Memory B cell (primary cell): ENCODE results near the gene METTL23.

ENCODE experiments used
- ATAC-seq: fragments of 150-1000 bp; cut with Tn5 transposase; 2 replicates; pipeline ENCODE4 v1.10.0; 2021; ENCODE audit warnings: low read depth, mild to moderate bottlenecking, moderate library complexity
- DNase-seq, 2 donors: peaks; one replicate each; pipeline ENCODE4 v3.0.0; 2022; ENCODE audit warnings: low spot score in 2 of 2
- H3K27ac Mint-ChIP-seq: one replicate; pipeline ENCODE4 v1.8.0; 2022; ENCODE audit warnings: mild to moderate bottlenecking, moderate library complexity, mixed read lengths
- H3K27me3 Mint-ChIP-seq: one replicate; pipeline ENCODE4 v1.8.0; 2022; ENCODE audit warnings: mixed read lengths
- H3K36me3 Mint-ChIP-seq: one replicate; pipeline ENCODE4 v1.8.0; 2022; ENCODE audit warnings: mild to moderate bottlenecking, mixed read lengths
- H3K4me1 Mint-ChIP-seq: one replicate; pipeline ENCODE4 v1.8.0; 2022; ENCODE audit warnings: mixed read lengths
- H3K4me3 Mint-ChIP-seq: one replicate; pipeline ENCODE4 v1.8.0; 2022; ENCODE audit warnings: mild to moderate bottlenecking, moderate library complexity, mixed read lengths
- H3K9me3 Mint-ChIP-seq: one replicate; pipeline ENCODE4 v1.8.0; 2022; ENCODE audit warnings: mixed read lengths

Gene METTL23

DNA sequence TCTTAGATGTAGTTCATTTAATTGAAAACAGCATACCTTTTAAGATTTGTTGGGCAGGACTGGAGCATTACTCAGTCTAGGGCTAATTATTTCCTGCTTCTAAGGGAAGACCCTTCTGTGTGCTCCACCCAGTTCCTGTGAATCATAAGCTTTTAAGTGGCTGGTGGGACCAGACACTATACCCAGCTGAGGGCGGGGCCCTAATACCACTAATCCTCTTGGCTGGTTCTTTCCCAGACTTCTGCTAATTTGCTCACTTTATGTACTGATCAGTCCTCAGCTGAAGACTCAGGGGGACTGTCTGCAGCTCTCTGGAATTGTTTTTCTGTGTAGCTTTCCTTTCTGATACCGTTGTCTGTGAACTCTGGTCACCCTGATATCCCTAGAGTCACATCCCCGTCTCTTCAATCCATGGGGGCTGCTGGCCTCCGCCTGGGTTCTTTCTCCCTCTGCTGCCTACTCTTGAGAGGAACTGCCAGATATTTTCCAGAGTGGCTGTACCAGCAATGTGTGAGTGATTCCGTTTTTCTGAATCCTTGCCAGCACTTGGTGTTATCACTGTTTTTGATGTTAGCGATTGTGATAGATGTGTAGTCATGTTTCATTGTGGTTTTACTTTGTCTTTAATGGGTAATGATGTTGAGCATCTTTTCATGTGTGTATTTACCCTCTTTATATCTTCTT, 46.3 kb downstream of the METTL23 start:
- no peak overlapping the region for H3K4me3 Mint-ChIP-seq
- ATAC-seq (no peak), DNase-seq (no peak)
- H3K27me3 Mint-ChIP-seq: no peaks in the 10 kb centered on the region
- H3K4me1 Mint-ChIP-seq: peaks cover 10% of the 10 kb centered on the region
- peak overlapping the region; percentile 71 for H3K27ac Mint-ChIP-seq
- H3K36me3 Mint-ChIP-seq: peaks cover 36% of the 10 kb centered on the region
- no peaks in the 10 kb centered on the region for H3K9me3 Mint-ChIP-seq

DNA sequence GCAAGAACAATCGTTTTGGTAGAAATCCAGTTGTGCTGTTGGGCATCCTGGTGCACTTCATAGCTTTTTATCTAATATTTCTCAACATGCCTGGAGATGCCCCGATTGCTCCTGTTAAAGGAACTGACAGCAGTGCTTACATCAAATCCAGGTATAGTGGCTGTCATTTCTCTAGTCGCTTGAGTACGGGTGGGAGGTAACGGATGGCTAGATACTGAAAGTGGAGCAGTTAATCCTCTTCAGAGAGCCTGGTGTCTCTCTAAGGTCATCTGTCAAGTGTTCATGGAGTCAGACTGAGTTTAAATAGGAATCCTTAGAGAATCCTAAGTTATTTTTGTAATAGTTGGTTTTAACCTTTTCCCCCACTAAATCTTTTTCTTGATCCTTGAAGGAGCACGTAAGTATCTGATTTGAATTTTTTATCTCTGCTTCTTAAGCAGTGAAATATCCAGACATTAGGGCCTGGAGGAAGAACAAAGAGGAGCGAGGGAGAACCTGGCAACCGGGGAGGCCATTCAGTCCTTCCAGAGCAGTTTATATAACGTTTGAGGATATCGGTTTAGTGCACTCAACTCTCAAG, 48.5 kb downstream of the METTL23 start:
- ATAC-seq: no peak
- Mint-ChIP-seq H3K27ac (no peak overlapping the region), H3K9me3 (no peaks in the 10 kb centered on the region), H3K4me3 (no peak overlapping the region), H3K4me1 (peaks cover 10% of the 10 kb centered on the region), H3K36me3 (peaks cover 35% of the 10 kb centered on the region), H3K27me3 (no peaks in the 10 kb centered on the region)
- DNase-seq: no peak

DNA sequence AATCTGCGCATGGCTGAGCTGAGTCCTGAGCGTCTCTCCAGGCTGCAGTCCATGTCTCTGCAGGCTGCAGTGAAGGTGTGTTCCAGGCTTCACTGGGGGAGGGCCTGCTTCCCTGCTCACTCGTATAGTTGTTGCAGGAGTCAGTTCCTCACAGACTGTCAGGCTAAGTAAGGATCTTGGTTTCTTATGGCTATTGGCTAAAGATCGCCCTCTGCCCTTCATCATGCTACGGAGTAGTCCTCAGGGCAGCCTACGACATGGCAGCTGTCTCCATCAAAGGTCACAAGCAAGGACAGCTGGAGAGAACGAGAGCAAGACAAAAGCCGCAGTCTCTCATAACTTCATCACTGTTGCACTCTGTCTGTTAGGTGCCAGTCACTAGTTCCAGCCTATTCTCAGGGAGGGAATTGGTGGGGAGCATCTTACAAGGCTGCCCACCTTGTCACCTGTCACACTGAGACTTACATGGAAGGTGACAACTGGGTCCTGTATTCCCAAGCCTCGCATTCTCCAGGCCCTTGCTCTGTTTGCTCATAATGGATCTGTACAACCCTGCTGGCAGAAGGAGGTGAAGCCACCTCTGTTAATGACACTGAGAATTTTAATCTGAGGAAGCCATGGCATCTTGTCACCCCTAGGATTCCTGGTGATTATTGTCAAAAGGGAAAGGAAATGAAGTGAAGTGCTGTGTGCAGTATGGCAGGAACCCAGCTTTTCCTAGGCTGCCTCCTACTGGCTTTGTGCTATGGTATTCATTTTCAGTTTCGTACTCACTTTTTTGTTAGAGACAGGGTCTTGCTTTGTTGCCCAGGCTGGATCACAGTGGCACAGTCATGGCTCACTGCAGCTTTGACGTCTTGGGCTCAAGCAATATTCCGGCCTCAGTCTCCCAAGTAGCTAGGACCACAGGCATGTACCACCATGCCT, 54.7 kb downstream of the METTL23 start:
- DNase-seq: no peak
- ATAC-seq: no peak
- H3K36me3 Mint-ChIP-seq: peaks cover 16% of the 10 kb centered on the region
- no peaks in the 10 kb centered on the region for H3K9me3 Mint-ChIP-seq
- no peak overlapping the region for H3K27ac Mint-ChIP-seq
- no peak overlapping the region for H3K4me3 Mint-ChIP-seq
- H3K4me1 Mint-ChIP-seq: no peaks in the 10 kb centered on the region
- H3K27me3 Mint-ChIP-seq: no peaks in the 10 kb centered on the region

DNA sequence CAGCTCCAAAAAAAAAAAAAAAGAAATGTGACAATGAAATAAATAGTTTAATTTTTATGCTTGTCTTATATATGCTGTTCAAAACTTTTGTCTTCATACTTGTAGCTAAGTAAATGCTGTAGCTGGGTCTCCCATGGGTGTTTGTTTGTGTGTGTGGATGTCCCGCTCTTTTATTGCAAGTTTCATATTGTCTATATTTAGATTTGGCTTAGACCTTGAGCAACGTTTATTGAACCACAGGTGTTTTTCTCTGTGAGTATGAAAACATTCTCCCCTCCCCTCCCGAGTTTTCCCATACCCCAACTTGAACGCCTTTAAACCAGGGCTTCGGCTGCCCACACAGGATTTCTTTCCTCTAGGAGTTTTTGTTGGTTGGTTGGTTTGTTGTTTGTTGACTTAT, 56.5 kb downstream of the METTL23 start:
- no peak for DNase-seq

More for the DNA sequence above, 56.5 kb downstream of the METTL23 start:
- Mint-ChIP-seq H3K36me3 (peaks cover 13% of the 10 kb centered on the region), H3K4me1 (no peaks in the 10 kb centered on the region), H3K27ac (no peak overlapping the region), H3K4me3 (no peak overlapping the region), H3K9me3 (no peaks in the 10 kb centered on the region), H3K27me3 (no peaks in the 10 kb centered on the region)
- no peak for ATAC-seq
